Suppressor macrophage (primary cell): Measurements from ENCODE around the gene FAM107B.

Experiments
- DNase-seq, 4 experiments: peaks; one replicate each; pipeline ENCODE4 v3.0.0-alpha.2; 2020 to 2022

FAM107B gene

DNA sequence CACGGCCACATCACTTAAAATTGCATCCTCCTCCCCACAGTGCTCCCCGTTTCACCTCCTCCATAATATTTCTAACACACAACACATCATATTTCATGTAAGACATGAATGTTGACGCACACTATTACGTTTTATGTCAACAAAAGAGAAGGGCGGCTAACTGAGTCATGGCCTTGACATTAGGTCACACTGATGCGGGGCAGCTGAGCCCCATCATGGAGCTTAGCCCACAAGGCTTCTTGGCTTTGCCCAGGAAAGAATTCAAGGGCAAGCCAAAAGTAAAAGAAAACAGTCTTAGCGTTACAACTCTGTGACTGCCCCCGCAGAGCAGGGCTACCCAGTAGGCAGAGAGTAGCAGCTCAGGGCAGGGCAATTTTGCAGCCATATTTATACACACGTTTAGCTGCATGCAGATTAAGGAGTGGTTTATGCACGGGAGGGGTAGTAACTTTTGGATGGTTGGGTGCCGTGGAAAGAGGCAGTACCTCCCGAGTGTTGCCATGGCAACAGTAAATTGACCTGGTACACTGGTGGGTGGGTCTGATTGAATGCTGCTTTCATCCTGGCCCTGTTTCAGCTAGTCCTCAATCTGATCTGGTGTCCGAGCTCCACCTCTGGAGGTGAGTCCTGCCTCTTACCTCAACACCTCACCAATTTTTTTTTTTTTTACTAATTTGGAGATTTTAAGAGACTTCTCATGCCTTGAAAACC is 287.8 kb downstream of the FAM107B start:
- no peak for DNase-seq

- DNase-seq: no peak
Measured at GRCh38 chr10:14485986-14486385, 288.7 kb downstream of the FAM107B start.

DNA sequence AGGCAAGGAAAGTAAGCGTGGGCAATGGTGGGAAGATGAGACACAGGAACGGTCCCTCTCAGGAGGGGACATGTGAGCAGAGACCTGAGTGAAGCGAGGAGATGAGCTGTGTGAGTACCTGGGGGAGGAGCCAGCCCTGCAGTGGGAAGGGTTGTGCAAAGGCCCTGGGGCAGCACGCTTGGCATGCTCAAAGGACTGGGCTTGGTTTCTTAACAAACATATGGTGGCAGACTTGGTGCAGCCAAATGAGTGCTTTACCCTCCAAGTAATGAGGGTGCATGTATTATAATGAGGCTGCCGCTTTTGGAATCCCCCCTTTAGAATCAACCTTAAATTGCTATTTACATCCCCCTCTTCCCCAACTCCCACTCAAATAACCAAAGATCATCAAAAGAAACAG is 291.3 kb downstream of the FAM107B start:
- DNase-seq: no peak

DNA sequence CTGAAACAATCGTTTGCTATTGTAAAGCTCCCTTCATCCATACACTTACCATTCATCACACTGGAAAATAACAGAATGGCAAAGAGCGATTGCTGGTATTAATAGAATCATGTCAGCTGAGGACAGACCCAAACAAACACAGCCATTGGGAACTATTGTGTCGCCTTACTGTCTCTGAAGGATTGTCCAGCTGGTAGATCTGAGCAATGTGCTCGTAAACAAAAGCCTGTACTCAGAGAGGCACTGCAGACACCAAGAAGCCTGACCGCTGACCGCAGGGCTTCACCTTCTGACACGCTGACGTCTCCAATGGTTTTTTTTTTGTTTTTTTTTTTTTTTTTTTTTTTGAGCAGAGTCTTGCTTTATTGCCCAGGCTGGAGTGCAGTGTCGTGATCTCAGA is 292.9 kb downstream of the FAM107B start:
- DNase-seq: no peak

DNA sequence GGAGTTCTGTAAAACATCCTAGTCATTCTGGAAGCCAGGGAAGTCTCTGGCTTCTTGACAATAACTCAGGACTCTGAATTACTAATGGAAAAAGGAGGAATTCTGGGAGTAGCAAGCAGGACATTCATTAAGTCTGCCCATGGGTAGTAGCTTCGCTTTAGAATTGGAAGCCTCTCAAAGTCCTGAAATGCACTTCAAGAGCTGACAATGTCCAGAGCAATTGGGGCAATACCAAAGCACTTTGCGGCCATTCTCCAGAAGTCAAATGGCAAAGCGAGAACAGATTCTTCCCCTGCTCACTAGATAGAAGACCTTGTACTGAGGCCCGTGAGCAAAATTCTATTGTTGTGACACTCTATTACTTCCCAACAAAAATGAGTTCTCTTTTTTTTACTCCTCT is 293.7 kb downstream of the FAM107B start:
- no peak for DNase-seq

DNA sequence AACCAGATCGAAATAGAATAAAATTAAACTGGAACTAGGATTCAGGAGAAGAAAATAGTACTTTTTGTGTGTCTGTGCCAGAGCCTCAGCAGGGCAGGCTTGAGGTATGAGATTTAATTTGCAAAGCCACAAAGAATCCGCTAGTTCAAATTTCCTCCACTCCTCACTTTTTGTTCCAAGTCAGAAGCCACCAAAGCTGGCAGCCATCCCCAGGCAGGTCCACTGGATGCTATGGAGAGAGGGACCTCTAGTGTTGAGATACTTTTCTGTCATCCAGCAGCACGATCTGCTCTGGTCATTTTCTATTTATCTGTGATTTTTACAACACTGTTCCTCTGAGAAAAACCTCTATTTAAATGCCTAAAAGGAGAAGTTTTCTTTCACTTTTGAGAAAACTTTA is 296.1 kb downstream of the FAM107B start:
- DNase-seq: peak in 3 of 4 experiments; percentile 34 to 37 (median 36)

DNA sequence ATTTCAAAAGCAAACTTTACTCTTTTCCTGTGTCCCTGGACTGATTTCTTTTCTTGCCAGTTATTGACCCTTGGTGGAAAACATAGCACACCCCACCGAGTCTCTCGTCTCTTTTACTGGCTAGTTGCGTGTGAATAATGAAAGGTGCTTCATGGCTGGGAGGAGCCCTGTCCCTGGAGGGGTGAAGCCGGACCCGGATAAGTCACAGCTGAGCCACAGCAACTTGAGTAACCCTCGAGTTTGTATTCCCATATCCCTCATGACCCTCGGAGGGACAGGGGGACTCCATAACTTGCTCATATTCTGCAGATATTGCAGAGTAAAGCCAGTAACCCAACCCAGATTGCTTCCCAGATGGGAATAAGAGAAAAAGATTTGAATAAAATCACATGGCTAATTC is 296.5 kb downstream of the FAM107B start:
- DNase-seq: no peak

- DNase-seq: no peak
Measured at GRCh38 chr10:14477408-14477710, 297.3 kb downstream of the FAM107B start.

DNA sequence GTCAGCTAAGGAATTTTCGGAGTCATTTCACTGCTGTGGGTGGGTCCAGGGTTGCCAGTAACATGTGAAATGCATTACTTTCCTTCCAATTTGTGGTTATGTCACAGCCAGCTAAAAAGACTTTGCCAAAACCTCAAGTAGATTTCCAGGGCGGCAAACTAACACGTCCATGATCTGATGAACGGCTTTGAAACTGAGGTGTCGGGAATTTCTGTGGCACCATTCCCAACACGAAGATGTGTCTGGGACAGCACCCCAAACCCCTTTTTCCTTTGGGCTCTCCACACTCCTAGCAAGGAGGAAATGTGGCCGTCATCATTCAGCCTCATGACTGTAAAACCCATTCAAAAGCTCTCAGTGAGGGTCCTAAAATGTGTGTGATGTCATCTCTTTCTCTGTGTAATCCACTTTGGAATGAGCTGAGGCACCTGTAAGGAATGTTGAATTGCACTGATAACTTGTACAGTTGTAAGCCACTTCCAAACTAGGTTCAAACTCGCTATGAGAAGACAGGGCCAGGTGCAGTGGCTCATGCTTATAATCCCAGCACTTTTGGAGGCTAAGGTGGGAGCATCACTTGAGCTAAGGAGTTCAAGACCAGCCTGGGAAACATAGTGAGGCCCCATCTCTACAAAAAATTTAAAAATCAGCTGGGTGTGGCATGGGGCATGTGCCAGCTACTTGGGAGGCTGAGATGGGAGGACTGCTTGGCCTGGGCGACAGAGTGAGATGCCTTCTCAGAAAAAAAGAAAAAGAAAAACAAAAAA is 297.9 kb downstream of the FAM107B start:
- DNase-seq: no peak

DNA sequence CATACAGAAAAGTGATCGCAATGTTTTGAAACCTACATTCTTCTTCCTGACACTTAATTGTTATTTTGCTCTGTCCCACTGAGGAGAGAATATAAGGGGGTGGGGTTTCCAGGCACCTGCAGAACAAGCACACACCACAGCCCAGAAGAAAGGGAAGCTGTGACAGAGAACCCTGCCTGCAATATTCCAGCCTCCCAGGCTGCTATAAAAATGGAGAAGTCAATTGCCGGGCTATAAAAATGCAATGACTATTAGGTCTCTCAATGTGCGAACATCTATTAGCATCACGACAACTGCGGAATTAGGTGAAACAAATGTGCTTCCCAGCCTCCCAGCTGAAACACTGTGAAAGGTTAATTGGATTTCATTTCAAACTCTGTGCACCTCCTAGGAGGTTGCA is 298.7 kb downstream of the FAM107B start:
- DNase-seq: peak in 1 of 4 experiments; percentile 7

GRCh38 chr10:14474656-14475055 is 300.0 kb downstream of the FAM107B start:
- peak in 2 of 4 experiments; percentile 6 to 24 for DNase-seq

- no peak for DNase-seq
Measured at GRCh38 chr10:14470920-14471319, 303.8 kb downstream of the FAM107B start.

DNA sequence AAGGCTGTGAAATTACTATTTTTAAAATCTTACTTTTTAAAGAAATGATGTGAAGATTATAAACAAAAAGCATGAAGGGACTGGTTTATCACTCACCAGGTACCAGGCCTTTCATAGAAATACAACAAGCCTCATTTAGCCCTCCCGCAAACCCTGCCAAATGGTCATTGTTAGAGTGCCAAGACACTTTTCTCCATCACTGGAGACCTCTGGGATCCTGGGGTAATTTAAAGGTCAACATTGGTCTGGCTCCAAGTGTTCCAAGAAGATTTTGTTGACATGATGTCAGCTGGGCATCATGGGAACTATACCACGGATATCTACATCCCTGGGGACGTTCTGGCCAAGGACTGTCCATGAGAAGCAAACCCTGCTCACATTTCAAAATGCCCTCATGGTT is 306.0 kb downstream of the FAM107B start:
- DNase-seq: no peak
